GM12891 (cell line): ENCODE data around the gene COX7A2.

Experiments used
- POLR2A ChIP-seq: IDR thresholded peaks from 2 replicates; pipeline ENCODE4 v1.6.1; 2011; ENCODE audit warnings: low read depth, low read length, control low read depth
- POLR2AphosphoS5 ChIP-seq: IDR thresholded peaks from 2 replicates; pipeline ENCODE4 v1.6.1; 2011; ENCODE audit warnings: low read depth, low read length, control low read depth
- POU2F2 ChIP-seq: IDR thresholded peaks from 2 replicates; pipeline ENCODE4 v1.6.1; 2011; ENCODE audit warnings: low read depth, mild to moderate bottlenecking, control low read depth, low read length, moderate library complexity
- SPI1 ChIP-seq: IDR thresholded peaks from 2 replicates; pipeline ENCODE4 v1.6.1; 2011; ENCODE audit warnings: low read depth, low read length, control low read depth
- TAF1 ChIP-seq: IDR thresholded peaks from 2 replicates; pipeline ENCODE4 v1.6.1; 2011; ENCODE audit warnings: low read depth, low read length, control low read depth

DNA sequence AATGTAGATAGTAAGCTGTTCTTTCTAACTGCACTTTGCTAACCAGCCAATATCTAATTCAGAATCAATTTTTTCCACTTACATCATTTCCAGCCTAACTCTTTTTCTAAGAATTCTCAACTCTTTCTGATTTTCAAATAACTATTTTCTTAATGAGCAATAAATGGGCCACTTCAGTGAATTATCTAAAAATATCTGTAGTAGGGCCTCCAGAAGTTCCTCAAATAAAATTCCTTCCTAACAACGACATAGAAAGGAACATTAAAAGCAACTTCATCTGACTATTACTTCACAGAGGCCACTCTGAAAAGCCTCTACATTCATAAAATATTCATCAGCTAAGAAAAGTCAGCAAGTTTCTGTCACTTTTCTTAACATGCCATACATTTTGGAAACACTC is 42.6 kb downstream of the COX7A2 start:
- TF ChIP-seq TAF1, result no peak
- no peak for TF ChIP-seq POLR2A
- TF ChIP-seq POLR2AphosphoS5, result no peak
- no peak for TF ChIP-seq POU2F2
- TF ChIP-seq SPI1, result no peak
